K562 (cell line): ENCODE results near the gene SEMA3C. TPM values are rescaled to one million over a fixed set of nuclear protein-coding genes. Genes with fewer than 3 reads are reported as not detected.

Source experiments
- ATAC-seq: fragments of 200-7000 bp; cut with Tn5 transposase; 3 replicates; pipeline ENCODE4 v1.9.1; 2020; ENCODE audit warnings: moderate library complexity
- BruUV-seq: library from RNA; stranded (reverse); fragments of 400-500 nt; replicated peaks from 2 replicates; lab custom pipeline; 2021; lab: Mats Ljungman, UMichigan
- CTCF ChIA-PET: fragments of 300-600 bp; formaldehyde crosslinking; extraction: SDS; loops from one replicate; lab custom pipeline; 2021; ENCODE audit warnings: low intra/inter-chr PET ratio; lab: Yijun Ruan, JAX
- POLR2A ChIA-PET: fragments of 300-600, 350-650 bp; sonication (Branson Sonifier 250); formaldehyde crosslinking; extraction: SDS; loops from one replicate; lab custom pipeline; 2021; ENCODE audit warnings: antibody characterized with exemption, inconsistent platforms; lab: Yijun Ruan, JAX
- DNase-seq, 4 experiments: peaks; one replicate each; pipeline versions ENCODE4 v3.0.0 to v3.0.0-alpha.2; 2011 to 2018; ENCODE audit warnings: low spot score in 3 of 4, mixed read lengths in 3 of 4; ENCODE audit errors: extremely low read depth in 1 of 4
- FAIRE-seq: peaks from 2 replicates; lab custom pipeline; 2011; peaks lifted over from hg19 to GRCh38; lab: Jason Lieb, UNC
- H2AFZ ChIP-seq: 2 replicates; pipeline ENCODE4 v1.6.0; 2011; ENCODE audit warnings: low read depth, low read length, control low read depth, inconsistent platforms
- H3K27ac ChIP-seq: fragments of 200-600 bp; 3 replicates; pipeline ENCODE4 v1.8.0; 2011; ENCODE audit warnings: low read depth, mild to moderate bottlenecking, control low read depth, inconsistent platforms, low read length, moderate library complexity, mixed read lengths; ENCODE audit errors: extremely low read depth
- H3K27me3 ChIP-seq, 2 experiments: fragments of 300-600 bp in 1 of 2; 2 replicates in 1 of 2; 3 replicates in 1 of 2; pipeline versions ENCODE4 v1.6.0 to v1.8.0; 2011; ENCODE audit warnings: inconsistent platforms in 2 of 2, low read length in 2 of 2, mild to moderate bottlenecking in 1 of 2, mixed read lengths in 1 of 2, moderate library complexity in 1 of 2; ENCODE audit not compliant: control insufficient read depth in 2 of 2, insufficient read depth in 2 of 2
- H3K36me3 ChIP-seq: fragments of 300-600 bp; 3 replicates; pipeline ENCODE4 v1.8.0; 2011; ENCODE audit warnings: mild to moderate bottlenecking, low read length, inconsistent platforms; ENCODE audit not compliant: control insufficient read depth, insufficient read depth
- H3K4me1 ChIP-seq, 2 experiments: fragments of 200-600 bp in 1 of 2; replicated peaks in 1 of 2; 2 replicates in 1 of 2; 3 replicates in 1 of 2; pipeline versions ENCODE4 v1.5.1 to v1.8.0; 2011; ENCODE audit warnings: inconsistent platforms in 2 of 2, low read length in 2 of 2, mild to moderate bottlenecking in 1 of 2, mixed read lengths in 1 of 2, moderate library complexity in 1 of 2; ENCODE audit not compliant: control insufficient read depth in 2 of 2, insufficient read depth in 2 of 2
- H3K4me2 ChIP-seq: 2 replicates; pipeline ENCODE4 v1.6.1; 2011; ENCODE audit warnings: low read length, control low read depth, inconsistent platforms, mixed read lengths; ENCODE audit not compliant: insufficient read depth
- H3K4me3 ChIP-seq: fragments of 200-600 bp; sonication (generic), shearing (Covaris generic); 2 replicates; pipeline ENCODE4 v1.5.1; 2016; ENCODE audit warnings: control low read depth, inconsistent platforms
- H3K79me2 ChIP-seq: fragments of 200-600 bp; 3 replicates; pipeline ENCODE4 v1.8.0; 2011; ENCODE audit warnings: low read length, inconsistent platforms; ENCODE audit not compliant: control insufficient read depth, insufficient read depth
- H3K9ac ChIP-seq, 2 experiments: 2 replicates each; pipeline versions ENCODE4 v1.6.0 to v1.6.1; 2011; ENCODE audit warnings: low read depth in 2 of 2, low read length in 2 of 2, control low read depth in 1 of 2, inconsistent platforms in 1 of 2, mild to moderate bottlenecking in 1 of 2, mixed read lengths in 1 of 2; ENCODE audit not compliant: insufficient read depth in 1 of 2
- H3K9me1 ChIP-seq: one replicate; pipeline ENCODE4 v1.6.0; 2011; ENCODE audit warnings: inconsistent platforms, mild to moderate bottlenecking, low read length, moderate library complexity; ENCODE audit not compliant: control insufficient read depth, insufficient read depth
- H3K9me3 ChIP-seq: replicated peaks from 2 replicates; pipeline ENCODE4 v1.5.1; 2011; ENCODE audit warnings: low read depth, low read length, inconsistent platforms; ENCODE audit not compliant: control insufficient read depth, insufficient read depth
- H4K20me1 ChIP-seq: replicated peaks from 2 replicates; pipeline ENCODE4 v1.6.1; 2011; ENCODE audit warnings: low read length, inconsistent platforms, mixed read lengths; ENCODE audit not compliant: control insufficient read depth, insufficient read depth
- ASH1L ChIP-seq: fragments of 450-650 bp; IDR thresholded peaks from 2 replicates; pipeline ENCODE4 v1.6.1; 2018; ENCODE audit warnings: borderline replicate concordance, mild to moderate bottlenecking, low read depth; ENCODE audit not compliant: partially characterized antibody
- DLX4 ChIP-seq: fragments of 250-450 bp; sonication (Bioruptor Pico); IDR thresholded peaks from 2 replicates; pipeline ENCODE4 v1.6.1; 2021; ENCODE audit warnings: mild to moderate bottlenecking
- FOXJ3 ChIP-seq: sonication (generic); formaldehyde crosslinking; IDR thresholded peaks from 2 replicates; pipeline ENCODE4 v1.4.0; 2020; ENCODE audit warnings: mild to moderate bottlenecking, missing genetic modification reagents
- GABPA ChIP-seq: fragments of 200-800 bp; sonication (Bioruptor generic); conservative IDR thresholded peaks from 2 replicates; pipeline ENCODE4 v1.6.1; 2016; ENCODE audit warnings: low read depth, missing genetic modification characterization, missing compliant biosample characterization
- GABPB1 ChIP-seq: sonication (generic); formaldehyde crosslinking; IDR thresholded peaks from 2 replicates; pipeline ENCODE4 v1.8.0; 2022; ENCODE audit warnings: mild to moderate bottlenecking, missing genetic modification reagents
- HDAC3 ChIP-seq: fragments of 450-650 bp; IDR thresholded peaks from 2 replicates; pipeline ENCODE4 v1.6.1; 2018; ENCODE audit warnings: borderline replicate concordance, mild to moderate bottlenecking, moderate library complexity; ENCODE audit not compliant: partially characterized antibody
- IRF1 ChIP-seq: sonication (generic); formaldehyde crosslinking; IDR thresholded peaks from 2 replicates; pipeline ENCODE4 v1.8.0; 2022; ENCODE audit warnings: missing genetic modification reagents, mild to moderate bottlenecking, borderline replicate concordance
- KDM5B ChIP-seq: fragments of 200-600 bp; sonication (generic); IDR thresholded peaks from 2 replicates; pipeline ENCODE4 v1.6.1; 2012; ENCODE audit warnings: low read depth, mild to moderate bottlenecking, moderate library complexity, low read length, control low read depth, inconsistent platforms; ENCODE audit not compliant: insufficient replicate concordance
- MEF2A ChIP-seq: IDR thresholded peaks from 2 replicates; pipeline ENCODE4 v1.6.1; 2011; ENCODE audit warnings: low read depth, mild to moderate bottlenecking, low read length, moderate library complexity; ENCODE audit not compliant: control insufficient read depth
- MLLT1 ChIP-seq, 2 experiments: fragments of 450-650 bp; IDR thresholded peaks; 2 replicates each; pipeline ENCODE4 v1.6.1; 2016
- NFIX ChIP-seq: fragments of 250-450 bp; sonication (Bioruptor Pico); IDR thresholded peaks from 2 replicates; pipeline ENCODE4 v1.4.0; 2020; ENCODE audit warnings: low read depth, mild to moderate bottlenecking, moderate library complexity
- POLR3G ChIP-seq: IDR thresholded peaks from 2 replicates; pipeline ENCODE4 v1.6.1; 2011; ENCODE audit not compliant: insufficient read length, insufficient replicate concordance; ENCODE audit errors: extremely low read depth
- TAF15 ChIP-seq: fragments of 200-400 bp; formaldehyde crosslinking; IDR thresholded peaks from 2 replicates; pipeline ENCODE4 v1.6.1; 2017; ENCODE audit warnings: mild to moderate bottlenecking, low read depth, low read length, moderate library complexity
- TCF15 ChIP-seq: fragments of 250-450 bp; sonication (Bioruptor Pico); IDR thresholded peaks from 2 replicates; pipeline ENCODE4 v1.8.0; 2022; ENCODE audit warnings: moderate library complexity, mild to moderate bottlenecking, inconsistent platforms
- XRCC3 ChIP-seq: fragments of 450-650 bp; IDR thresholded peaks from 2 replicates; pipeline ENCODE4 v1.6.1; 2017; ENCODE audit warnings: mild to moderate bottlenecking, moderate library complexity
- ZBTB49 ChIP-seq: sonication (generic); formaldehyde crosslinking; IDR thresholded peaks from 2 replicates; pipeline ENCODE4 v1.8.0; 2022; ENCODE audit warnings: missing genetic modification reagents, mild to moderate bottlenecking, borderline replicate concordance
- ZNF347 ChIP-seq: fragments of 450-650 bp; formaldehyde crosslinking; IDR thresholded peaks from 2 replicates; pipeline ENCODE4 v1.4.0; 2020; ENCODE audit warnings: low read depth, mild to moderate bottlenecking, moderate library complexity
- WGBS: fragments of 100-300 bp; shearing (Covaris generic); methylation state at CpG from one replicate; pipeline ENCODE4 v1.1.6; 2016; ENCODE audit warnings: low coverage, mixed read lengths; ENCODE audit not compliant: insufficient coverage; ENCODE audit errors: missing lambda C conversion rate; 5-methylcytosine and 5-hydroxymethylcytosine counted together
- in situ Hi-C: fragments of 300-500 bp; cut with MboI; formaldehyde crosslinking; loops from 4 replicates; pipeline ENCODE4 v1.15.0; 2018; ENCODE audit warnings: inconsistent platforms, mixed read lengths
- intact Hi-C: fragments of 100-400 bp; cut with micrococcal nuclease; formaldehyde crosslinking; loops from 2 replicates; pipeline ENCODE4 v1.14.2; 2022
- polyA plus RNA-seq, 8 experiments: library from polyadenylated mRNA; depleted of rRNA in 4 of 8; stranded (reverse) in 5 of 8; unstranded in 3 of 8; fragments of >200 nt; fragmentation: Nextera tagmentation in 2 of 8; fragmentation: Illumina TruSeq in 1 of 8; extraction: Ambion mirVana in 2 of 8; extraction: Trizol in 1 of 8; gene quantifications; 2 replicates each; pipeline versions ENCODE4 v1.2.1 to v1.2.3, GENCODE V29; 2011 to 2014; ENCODE audit warnings: inconsistent platforms in 1 of 8, missing spikeins in 1 of 8
- total RNA-seq, 7 experiments: library from RNA; depleted of rRNA in 6 of 7; stranded (reverse); fragments of >200 nt in 6 of 7; fragmentation: Illumina TruSeq in 2 of 7; extraction: Trizol in 2 of 7; gene quantifications; 2 replicates each; pipeline versions ENCODE4 v1.2.1 to v1.2.3, GENCODE V29; 2011 to 2021; ENCODE audit warnings: low replicate concordance in 1 of 7

Gene SEMA3C
- total and polyA plus RNA-seq, 9 of the 15 experiments (the other 6 are each of a cell fraction or from before 2014, with no cell fraction given), result 0.04 to 0.36 (median 0.12) TPM; not detected in 3

- H3K9me1 ChIP-seq, result no peaks in the 10 kb centered on the region
- no peak overlapping the region for H3K4me3 ChIP-seq
- WGBS, result 1% methylated on average over 5 of the region's 5 CpGs
- no peaks in the 10 kb centered on the region for H3K4me1 ChIP-seq
- no peaks in the 10 kb centered on the region for H4K20me1 ChIP-seq
- H2AFZ ChIP-seq, result no peak overlapping the region
- no peak overlapping the region for H3K9ac ChIP-seq
- H3K36me3 ChIP-seq, result no peaks in the 10 kb centered on the region
- H3K9me3 ChIP-seq, result no peaks in the 10 kb centered on the region
- POLR2A ChIA-PET, result no interaction called here
- ATAC-seq, result no peak
- no TSS peak for BruUV-seq
- CTCF ChIA-PET, result no interaction called here
- TF ChIP-seq FOXJ3 (no peak), GABPA (tag) (no peak), ZBTB49 (no peak), HDAC3 (no peak), XRCC3 (no peak), ZNF347 (no peak), TCF15 (no peak), MLLT1 (IDR thresholded peaks at IDR 0.05) (no peak), POLR3G (no peak), DLX4 (no peak), ASH1L (no peak), NFIX (CRISPR knock-in tag) (no peak), KDM5B (no peak), GABPB1 (CRISPR knock-in tag) (no peak), MEF2A (no peak), IRF1 (CRISPR knock-in tag) (no peak), TAF15 (no peak)
- TF ChIP-seq, all 486 proteins: peak for 0
- no peak for FAIRE-seq
- Histone ChIP-seq H3K4me2 (no peak overlapping the region), H3K79me2 (no peaks in the 10 kb centered on the region), H3K27me3 (no peaks in the 10 kb centered on the region), H3K27ac (no peak overlapping the region)
- in situ Hi-C loops (no loop called here), intact Hi-C loops (no loop called here)
- no peak for DNase-seq
Observed at GRCh38 chr7:80879849-80880248, 39.0 kb downstream of the SEMA3C start.
